Urothelium cell line (cell line): ENCODE measurements around the gene MINAR2.

Experiments used
- DNase-seq: peaks from one replicate; pipeline ENCODE4 v3.0.0; 2011; ENCODE audit warnings: low spot score, mixed read lengths
- FAIRE-seq: peaks from 2 replicates; lab custom pipeline; 2011; peaks lifted over from hg19 to GRCh38; lab: Jason Lieb, UNC

The MINAR2 gene, protein sequence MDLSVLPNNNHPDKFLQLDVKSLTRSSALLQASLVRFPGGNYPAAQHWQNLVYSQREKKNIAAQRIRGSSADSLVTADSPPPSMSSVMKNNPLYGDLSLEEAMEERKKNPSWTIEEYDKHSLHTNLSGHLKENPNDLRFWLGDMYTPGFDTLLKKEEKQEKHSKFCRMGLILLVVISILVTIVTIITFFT

DNA sequence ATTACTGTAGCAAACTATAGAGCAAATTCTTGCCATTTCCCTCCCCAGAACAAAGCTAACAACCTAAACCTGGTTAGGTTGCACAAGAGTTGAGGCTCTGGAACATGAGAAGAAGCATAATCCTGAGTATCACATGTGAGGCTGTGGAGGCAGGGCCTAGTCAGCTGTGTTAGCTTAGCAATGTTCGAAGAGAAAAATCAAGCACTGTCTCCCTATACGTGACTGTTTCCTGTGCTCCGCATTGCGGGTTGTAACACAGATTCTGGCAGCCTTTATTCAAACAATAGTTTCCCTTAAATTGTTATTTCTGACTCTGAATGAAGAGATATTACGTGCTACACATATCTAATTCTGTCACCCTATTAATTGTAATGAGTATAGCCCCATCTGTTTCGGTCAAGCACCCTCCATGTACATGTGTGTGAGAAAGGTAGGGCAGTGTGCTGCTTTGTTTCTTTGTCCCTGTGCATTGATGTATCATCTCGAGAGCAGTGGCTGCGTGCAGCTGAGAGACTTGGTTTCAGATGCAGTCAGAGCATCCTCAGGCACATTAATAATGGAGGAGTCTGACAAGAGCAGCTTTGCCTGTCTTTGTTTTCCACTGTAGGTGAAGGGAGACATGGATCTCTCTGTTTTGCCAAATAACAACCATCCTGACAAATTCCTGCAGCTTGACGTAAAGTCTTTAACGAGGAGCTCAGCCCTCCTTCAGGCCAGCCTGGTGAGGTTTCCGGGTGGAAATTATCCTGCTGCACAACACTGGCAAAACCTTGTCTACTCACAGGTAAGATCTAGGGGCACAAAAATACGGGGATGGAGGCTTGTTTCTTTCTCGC, at the start of gene MINAR2:
Gene MINAR2 (plus strand): TSS at position 523 of the 836 bp plus-strand sequence. CDS start 97 bp downstream, at position 620.
- FAIRE-seq (peak; percentile 44), DNase-seq (no peak)

DNA sequence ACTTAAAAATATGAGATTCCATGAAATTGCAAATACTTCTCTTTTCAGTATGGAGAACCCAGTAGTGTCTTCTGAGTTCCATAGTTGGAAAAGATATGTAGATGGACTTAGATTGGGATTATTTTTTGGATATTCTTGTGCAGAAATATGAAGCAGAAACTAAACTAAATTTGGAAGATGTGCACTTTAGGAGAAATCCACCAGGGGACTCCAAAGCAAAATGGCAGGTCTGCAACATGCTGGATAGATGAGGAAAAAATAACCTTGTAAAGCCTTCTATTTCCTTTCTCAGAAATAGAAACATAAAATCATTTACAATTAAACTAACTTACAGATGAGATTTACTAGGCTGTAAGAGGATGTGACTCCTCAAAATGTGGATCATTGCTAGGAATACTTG, 49.2 kb upstream of the MINAR2 start:
- FAIRE-seq (no peak), DNase-seq (no peak)

DNA sequence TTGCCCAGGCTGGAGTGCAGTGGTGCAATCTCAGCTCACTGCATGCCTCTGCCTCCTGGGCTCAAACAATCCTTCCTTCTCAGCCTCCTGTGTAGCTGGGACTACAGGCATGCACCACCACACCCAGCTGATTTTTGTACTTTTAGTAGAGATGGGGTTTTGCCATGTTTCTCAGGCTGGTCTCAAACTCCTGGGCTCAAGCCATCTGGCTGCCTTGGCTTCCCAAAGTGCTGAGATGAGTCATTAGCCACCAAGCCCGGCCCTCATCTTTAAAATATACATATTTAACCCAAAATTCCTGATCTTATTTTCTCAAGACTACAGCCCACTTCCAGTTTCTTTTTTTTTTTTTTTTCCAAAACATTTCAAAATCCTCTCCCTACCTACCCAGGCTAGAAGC, 31.7 kb upstream of the MINAR2 start:
- DNase-seq: no peak
- FAIRE-seq: no peak

DNA sequence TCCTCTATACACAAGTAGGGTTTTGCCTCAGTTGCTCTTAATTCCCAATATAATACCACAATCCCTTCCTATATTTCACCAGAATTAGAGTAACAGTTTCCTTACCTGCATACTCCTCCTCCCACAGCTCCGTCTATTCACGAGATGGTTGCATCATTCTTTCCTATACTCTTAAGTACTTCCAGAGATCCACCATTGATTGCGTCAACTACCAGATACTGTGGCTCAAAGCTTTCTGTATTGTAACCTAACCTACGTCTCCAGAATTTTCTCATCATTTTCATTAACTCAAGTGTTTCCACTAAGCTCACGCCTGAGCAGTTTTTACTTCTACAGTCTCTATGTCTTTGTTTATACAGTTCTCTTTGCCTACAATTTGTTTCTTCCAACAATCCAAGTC, 31.2 kb upstream of the MINAR2 start:
- FAIRE-seq (no peak), DNase-seq (no peak)

DNA sequence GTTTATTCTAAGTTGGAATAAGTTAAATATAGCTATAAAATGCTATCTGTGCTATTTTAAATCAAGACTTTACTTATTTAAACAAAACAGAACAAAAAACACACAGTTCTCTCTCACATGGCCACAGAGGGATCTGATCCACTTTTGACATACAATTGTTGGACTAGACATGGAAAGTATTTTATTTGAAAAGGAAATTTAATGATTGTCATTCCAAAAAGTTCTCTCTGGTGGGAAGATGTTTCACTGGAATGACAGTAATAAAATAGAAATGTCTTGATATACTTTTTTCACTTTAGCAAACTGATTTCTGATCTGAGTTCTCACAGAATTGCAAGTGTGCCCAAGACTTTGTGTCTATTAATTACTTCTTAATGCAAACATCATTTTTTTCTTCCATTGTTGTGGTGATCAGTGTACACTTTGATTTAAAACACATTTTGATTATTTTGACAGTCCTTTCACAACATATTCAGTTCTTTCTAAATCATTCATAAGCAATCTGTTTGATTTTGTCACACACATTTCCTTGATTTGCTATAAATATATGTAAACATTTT, 30.1 kb upstream of the MINAR2 start:
- no peak for FAIRE-seq
- no peak for DNase-seq

DNA sequence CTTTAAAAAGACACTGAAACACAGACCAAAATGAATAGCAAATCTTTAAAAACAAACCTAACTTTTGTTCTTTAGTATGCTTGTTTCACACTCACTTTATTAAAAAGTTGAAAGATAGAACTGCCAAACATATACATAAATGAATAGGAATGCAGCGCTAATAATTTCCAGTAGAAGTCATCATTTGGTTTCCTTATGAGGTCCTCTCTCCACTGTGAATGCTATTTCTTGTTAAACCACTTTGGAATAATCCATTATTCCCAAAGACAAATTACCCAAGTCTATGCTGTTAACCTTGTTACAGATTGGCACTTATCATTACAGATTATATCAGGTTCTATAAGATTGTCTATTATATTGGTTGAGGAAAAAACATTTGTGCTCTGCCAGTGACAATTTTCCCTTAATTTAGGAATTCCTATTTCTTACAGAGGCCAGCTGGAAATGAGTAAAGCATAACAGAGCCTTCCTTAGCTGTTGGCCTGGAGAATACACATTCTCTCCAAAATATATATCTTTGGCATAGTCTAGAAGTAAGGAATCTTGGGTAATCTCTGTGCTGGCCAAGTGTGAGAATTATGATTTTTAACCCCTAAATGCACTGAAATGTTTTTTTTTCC, 29.3 kb upstream of the MINAR2 start:
- FAIRE-seq: no peak
- DNase-seq: no peak

DNA sequence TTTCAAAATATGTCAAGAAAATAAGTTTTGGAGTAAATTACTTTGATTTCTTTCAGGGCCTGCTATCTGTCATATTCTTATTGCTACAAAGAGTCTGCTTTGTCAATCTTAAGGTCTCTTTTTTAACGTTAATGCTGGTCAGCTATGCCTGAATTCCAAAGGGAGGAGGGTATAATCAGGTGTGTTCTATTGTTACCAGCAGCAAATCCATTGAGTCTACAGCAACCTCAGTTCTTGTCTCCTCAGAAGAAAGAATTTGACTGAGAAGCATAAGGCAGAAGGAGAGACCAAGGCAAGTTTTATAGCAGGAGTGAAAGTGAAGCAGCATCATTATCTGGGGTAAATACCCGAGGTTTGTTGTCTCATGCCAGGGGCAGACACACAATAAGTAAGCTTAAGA, 23.7 kb upstream of the MINAR2 start:
- DNase-seq: no peak
- no peak for FAIRE-seq

DNA sequence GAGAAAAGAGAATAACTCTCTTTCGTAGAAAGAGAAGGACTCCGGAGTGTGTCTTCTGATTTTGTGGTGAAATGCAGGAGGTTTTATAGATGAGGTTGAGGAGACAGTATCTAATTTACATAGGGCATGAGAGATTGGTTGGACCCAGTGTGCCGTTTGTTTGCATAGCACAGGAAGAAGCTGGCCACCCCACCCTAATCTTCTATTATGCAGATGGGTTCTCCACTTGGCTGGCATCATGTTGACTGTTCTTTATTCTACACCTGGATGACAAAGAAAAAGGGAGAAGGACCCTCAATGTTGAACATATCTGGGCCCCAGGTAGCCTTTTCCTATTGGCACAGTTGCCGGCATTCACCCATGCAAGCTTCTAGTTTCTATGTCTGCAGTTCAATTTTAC, 23.2 kb upstream of the MINAR2 start:
- no peak for FAIRE-seq

DNA sequence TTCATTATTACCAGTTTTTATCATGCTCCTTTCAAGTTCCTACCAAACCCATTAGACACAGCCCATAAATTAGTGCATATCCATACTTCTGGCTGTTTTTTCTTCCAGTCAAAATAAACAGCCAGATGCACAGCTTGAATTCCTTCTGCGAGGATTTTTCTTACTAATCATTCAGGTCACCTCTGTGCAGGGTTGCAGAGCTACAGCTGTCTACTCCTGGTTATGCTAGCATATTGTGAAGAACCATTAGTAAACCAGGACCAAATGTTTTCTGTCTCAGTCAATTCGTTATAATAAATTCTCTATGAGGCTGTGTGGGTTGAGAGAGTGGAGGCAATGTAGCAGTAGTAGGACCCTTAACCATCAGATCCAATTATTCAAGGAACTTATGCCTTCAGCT, 8.1 kb upstream of the MINAR2 start:
- DNase-seq: no peak
- FAIRE-seq: no peak

More for the DNA sequence above, 23.2 kb upstream of the MINAR2 start:
- DNase-seq: no peak

DNA sequence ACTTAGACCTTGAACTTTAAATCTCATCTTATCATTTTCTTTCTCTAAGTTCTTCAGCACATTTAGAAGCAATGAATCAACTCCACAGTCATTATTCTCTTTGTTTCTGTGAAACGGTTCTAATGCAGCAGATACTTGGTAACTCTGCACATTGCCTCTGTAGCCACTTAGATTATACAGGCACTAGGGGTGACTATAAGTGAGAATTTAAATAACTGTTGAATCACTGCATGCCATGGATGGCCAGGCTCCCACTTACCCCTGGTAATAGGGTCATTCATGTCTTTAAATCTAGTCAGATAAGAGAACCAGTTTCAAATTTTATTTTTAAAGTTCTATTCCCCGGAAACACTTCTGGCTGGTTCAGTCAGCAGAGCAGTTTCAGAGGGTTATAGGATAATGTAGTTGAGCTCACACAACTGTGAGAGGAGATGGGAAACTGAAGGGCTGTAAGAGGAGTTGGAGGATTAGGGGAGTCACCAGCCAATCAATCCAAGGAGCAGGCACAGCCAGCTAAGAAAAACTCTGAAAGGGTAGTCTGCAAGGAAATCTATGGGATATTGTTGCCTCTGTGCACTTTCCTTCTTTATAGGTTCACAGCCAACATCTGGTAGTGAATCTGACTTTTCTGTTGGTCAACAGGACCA, 4.2 kb upstream of the MINAR2 start:
- no peak for DNase-seq
- no peak for FAIRE-seq

DNA sequence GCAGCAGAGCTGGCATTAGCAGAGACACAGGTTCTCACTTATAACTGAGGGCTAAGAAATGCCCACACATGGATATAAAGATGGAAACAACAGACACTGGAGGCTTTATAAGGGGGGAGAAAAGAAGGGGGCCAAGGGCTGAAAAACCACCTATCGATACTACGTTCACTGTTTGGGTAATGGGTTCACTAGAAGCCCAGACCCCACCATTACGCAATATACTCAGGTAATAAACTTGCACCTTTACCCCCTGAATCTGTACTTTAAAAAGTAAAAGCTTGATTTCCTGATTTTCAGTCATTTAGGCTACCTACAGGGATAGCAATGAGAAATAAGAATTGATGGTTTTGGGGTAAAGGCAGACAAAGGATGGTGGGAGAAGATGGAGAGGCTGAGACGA, 1.9 kb upstream of the MINAR2 start:
- no peak for FAIRE-seq
- no peak for DNase-seq

DNA sequence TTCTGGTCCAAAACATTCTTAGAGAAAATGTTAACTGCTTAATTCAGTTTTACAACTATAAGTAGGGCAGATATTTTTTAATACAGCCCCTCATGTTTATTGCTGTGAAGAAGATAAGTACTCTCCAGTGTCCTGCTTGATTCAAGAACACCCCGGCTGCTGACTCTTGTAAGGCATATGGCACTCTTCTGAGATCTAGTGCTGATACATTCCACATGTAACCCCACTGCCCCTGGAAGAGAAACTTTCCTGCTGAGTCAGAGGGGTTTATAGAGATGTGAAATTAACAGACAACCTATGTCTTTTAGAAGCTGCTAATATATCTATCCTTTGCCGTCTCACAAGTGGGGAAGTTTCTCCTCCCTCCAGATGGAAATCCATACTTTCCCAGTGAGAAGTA, 1.0 kb upstream of the MINAR2 start:
- FAIRE-seq: no peak

DNA sequence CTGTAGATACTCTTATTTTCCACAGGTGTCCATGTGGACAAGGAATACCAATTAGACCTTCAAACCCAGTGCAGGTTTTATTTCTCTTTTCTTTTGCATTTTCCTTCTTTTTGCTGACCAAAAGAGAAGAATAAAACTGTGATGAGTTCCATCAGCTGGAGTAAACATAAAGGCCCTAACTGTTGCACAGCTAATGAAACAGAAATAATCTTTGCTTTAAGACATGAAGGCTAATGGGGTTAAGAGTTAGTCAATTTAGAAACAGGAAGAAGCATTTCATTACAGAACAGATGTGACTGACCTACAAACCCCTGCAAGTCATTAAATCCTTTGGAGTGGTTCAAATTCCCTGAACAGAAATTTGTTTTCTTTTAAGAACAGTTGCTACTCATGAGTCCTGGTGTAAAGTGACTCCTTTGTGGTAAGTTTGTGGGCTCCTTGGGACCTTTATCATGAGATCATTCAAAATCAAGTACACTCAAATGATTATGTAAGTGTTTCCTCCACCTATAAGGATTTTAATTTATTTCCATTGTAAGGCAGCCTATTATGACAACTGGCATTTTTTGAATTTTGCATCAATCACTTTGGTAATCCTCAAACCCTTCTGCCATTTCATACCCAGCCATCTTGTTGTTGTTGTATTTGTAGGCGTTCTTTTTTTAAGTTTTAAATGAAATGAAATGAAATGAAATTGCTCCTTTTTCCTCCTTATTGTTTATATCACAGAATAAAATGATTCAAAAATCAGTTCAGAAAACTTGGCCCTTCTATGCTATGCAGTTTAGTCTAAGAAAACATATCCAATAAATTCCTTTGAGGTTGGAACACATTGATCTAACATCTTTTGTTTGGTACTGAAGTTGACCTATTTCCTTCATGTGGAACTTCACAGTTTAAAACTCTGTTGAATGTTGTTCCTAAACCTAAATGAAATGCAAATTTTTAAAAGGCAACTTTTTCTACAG, 1.3 kb downstream of the MINAR2 start:
- DNase-seq (no peak), FAIRE-seq (no peak)

More for the DNA sequence above, 1.0 kb upstream of the MINAR2 start:
- no peak for DNase-seq

DNA sequence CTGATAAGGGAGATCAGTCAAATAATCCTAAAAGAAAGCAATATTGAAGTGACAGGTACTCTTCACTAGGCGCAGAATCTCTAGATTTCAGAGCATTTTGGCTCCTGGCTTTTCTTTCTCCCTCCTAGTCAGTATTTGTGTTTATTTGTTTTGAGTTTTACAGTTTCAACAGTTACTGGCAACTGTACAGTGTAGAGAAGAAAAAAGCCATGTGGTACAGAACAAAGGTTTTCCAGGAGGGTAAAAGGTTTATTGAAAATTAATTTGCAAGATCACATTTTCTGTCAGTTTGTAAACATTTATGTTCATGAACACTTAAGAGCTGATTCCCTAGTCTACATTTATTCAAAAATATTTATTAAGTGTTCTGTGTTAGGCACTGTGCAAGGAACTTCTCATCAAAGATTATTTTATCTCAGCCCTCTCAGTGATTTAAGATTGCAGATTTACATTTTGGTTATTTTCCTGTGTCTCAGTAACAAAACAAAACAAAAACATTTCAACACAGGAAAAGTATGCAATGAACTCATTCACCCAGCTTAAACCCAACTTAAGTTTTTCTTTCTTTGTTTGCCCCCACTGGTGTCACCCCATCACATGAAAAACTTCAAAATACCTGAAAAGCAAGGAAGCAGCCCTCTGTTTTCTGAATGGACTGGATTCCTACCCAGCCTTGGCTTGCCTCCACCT, 12.9 kb downstream of the MINAR2 start:
- DNase-seq (no peak), FAIRE-seq (no peak)

DNA sequence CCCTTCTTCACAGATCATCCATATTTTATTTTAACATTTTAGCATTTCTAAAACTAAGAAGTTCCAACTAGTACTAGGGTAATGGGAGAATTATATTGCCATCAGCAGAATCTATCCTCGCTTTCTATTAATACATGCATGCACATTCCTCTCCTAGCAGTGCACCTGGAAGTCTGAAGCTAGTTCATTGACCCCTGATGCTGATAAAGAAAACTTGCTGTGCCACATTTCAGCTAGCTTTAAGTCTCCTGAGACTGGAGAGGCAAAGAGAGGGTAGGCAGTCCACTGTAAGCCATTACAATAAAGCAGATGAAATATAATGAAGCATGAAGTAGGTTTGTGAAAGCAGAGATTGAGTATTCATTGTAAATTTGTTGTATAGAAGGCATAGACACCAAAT, 15.8 kb downstream of the MINAR2 start:
- no peak for DNase-seq
- FAIRE-seq: no peak

DNA sequence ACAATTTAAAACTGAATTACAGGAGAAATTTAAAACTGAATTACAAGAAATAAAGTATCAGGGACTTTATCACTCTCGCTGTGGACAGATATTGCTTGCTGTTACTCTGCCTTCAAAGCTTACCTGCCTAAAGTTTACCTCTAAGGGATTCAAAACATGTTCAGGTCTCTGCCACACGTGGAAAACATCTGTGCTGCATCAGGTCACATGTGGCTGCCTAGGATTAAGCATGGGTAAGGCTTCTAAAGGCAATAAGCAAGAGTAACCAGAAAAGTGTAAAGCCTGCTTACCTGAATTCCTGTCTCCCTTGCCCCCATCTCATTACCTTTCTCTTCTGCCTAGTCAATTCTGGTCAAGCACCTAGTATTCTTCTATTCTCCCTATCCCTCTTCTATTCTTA, 18.9 kb downstream of the MINAR2 start:
- DNase-seq: no peak
- no peak for FAIRE-seq

DNA sequence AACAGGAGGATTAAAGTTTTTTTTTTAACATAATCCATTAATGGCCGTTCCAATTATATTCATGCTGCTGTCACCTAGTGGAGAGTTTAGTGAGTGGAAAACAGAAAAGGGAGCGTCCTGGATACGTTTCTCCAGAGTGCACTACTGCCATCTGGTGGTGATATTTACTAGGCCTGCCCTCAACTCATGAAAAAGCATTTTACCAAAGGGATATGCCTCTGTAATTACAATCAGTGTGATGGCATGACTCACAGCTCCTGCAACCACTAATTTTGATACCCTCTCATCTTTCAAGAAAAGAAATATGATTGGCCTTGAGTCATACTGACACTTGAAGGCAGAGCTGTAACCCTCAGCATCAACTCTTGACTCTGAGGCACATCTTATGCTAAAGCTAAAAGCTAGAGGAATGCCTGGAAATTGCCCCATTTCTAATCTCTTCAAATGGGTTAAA, 20.1 kb downstream of the MINAR2 start:
- DNase-seq (peak; percentile 73), FAIRE-seq (peak; percentile 5)

DNA sequence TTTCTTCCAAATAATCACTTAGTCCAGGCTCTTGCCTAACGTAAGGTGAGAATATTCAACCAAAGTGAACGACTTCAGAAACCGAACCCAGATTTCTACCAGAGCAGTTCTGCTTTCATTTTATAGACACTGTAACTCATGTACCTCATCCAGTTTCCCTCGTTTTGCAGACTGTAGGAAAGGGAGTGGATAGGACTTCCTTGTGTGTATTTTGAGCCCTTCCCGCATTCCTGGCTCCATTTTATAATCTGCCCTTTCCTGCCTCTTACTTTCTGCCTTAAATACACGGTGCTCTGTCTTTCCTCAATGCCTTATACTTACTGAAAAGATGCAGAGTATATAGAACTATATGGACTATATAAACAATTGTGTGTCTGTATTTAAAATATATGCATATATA, 20.8 kb downstream of the MINAR2 start:
- DNase-seq (no peak), FAIRE-seq (no peak)

DNA sequence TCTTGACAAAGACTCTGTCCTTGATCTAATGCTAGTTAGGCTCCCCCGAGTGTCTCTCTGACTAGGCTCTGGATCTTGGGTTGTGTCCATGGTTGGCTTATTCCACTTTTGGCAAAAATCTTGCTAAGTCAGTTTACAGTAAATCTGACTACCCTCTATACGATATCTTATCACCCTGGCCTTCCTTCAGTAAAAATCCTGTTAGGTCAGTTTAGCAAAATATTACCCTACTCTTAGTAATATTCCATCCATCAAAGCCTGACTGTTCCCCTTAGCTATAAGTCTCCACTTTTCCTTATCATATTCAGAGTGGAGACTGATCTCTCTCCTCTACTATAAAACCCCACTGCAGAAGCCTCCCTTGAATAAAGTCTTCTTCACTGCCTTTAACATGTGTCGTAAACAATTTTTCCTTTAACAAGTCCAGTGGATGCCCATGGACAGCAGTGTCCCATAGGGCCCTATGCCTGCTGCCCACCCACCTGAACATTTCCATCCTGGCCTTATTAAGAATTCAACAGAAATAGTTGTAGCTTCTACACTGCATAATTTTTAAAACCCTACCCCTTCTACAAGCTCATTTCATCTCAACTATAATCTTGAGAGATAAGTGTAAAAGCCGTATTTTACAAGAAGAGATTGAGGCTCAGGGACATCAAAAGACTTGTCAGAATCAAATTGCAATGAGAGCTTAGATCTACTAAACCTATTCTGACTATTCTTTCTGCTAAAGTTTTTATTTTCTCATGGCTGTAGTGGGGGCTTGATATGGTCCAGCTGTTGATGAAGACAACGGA, 22.3 kb downstream of the MINAR2 start:
- FAIRE-seq (no peak), DNase-seq (no peak)
